ENCODE data around the gene EMSY. TPM values are rescaled to one million over a fixed set of nuclear protein-coding genes. Genes with fewer than 3 reads are reported as not detected.

EMSY gene
- polyA plus RNA-seq, 1 of the 3 experiments (the other 2 are of a cell fraction): 11.1 TPM

DNA sequence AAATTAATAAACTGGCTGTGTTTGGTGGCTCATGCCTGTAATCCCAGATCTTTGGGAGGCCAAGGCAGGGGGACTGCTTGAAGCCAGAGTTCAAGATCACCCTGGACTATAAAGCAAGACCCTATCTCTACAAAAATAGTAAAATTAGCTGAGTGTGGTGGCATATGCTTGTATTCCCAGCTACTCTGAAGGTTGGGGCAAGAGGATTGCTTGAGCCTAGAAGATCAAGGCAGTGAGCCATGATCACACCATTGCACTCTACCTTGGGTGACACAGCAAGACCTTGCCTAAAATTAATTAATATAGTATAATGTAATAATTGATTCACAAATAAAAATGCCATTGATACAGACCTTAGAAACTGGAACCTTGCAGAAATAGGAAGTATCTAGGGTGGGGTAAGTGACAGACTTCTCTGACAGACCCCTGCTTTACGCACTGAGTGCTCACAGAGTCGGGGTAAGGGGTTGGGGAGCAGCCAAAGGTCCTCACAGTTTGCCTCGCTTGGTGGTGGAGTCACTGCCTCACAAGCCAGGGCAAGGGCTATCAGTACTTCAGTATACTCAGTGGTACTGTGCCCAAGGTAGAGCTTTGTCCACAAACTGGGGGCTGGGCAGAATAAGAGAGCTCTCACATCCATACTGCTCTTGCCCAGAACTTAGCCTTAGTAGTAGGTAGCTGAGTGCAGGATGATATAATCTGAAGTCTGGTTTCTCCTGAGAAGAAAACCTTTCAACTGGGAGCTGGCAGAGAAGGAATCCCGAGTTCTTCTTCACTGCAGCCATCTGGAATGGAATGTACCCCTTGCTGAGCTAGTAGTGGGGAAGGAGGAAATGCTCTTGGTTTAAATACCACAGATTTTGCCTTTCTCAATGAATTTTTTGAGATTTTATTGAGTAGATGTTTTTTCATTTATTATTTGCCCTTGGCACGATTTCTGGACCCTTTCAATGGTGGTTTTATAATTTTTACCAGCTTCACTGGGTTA, 65.5 kb downstream of the EMSY start:
- peaks cover 0 to 18% of the 10 kb centered on the region in 2 experiments; a peak in 1 of 4 replicates for H3K4me1 ChIP-seq (ENCODE audit: control insufficient read depth in 1 of 2, insufficient read depth in 2 of 2, low read depth in 1 of 2, low read length in 1 of 2)
- TF ChIP-seq, protein P1, sequence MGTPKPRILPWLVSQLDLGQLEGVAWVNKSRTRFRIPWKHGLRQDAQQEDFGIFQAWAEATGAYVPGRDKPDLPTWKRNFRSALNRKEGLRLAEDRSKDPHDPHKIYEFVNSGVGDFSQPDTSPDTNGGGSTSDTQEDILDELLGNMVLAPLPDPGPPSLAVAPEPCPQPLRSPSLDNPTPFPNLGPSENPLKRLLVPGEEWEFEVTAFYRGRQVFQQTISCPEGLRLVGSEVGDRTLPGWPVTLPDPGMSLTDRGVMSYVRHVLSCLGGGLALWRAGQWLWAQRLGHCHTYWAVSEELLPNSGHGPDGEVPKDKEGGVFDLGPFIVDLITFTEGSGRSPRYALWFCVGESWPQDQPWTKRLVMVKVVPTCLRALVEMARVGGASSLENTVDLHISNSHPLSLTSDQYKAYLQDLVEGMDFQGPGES (IDR thresholded peaks at IDR 0.05; ENCODE audit: low read depth, low read length): no peak
- no peak for TF ChIP-seq EP300 (IDR thresholded peaks at IDR 0.05; ENCODE audit: borderline replicate concordance in 1 of 2, low read depth in 1 of 2, low read length in 1 of 2)
- TF ChIP-seq CTCF (IDR thresholded peaks at IDR 0.05): no peak
- no peak for TF ChIP-seq FOSL2 (IDR thresholded peaks at IDR 0.05; ENCODE audit: borderline replicate concordance, low read depth)
- TF ChIP-seq, protein P2, sequence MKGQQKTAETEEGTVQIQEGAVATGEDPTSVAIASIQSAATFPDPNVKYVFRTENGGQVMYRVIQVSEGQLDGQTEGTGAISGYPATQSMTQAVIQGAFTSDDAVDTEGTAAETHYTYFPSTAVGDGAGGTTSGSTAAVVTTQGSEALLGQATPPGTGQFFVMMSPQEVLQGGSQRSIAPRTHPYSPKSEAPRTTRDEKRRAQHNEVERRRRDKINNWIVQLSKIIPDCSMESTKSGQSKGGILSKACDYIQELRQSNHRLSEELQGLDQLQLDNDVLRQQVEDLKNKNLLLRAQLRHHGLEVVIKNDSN (IDR thresholded peaks at IDR 0.05; ENCODE audit: borderline replicate concordance, low read depth): no peak
- no peak for TF ChIP-seq SIN3A (IDR thresholded peaks at IDR 0.05; ENCODE audit: borderline replicate concordance, low read depth, low read length)
- TF ChIP-seq ELF1 (IDR thresholded peaks at IDR 0.05): no peak
- CTCF ChIA-PET: interaction anchor here (0.7 to 2.0 kb wide), 2 partner anchors 51 to 301 kb away, joined by 3 to 7 read pairs; no protein-coding TSS in a partner anchor
- no peak overlapping the region for H2AFZ ChIP-seq (ENCODE audit: low read depth)
- 84% methylated on average over 4 of the region's 5 CpGs for WGBS (ENCODE audit: low lambda C conversion rate)
- no peak overlapping the region for H3K4me3 ChIP-seq (ENCODE audit: low read depth in 2 of 2, low read length in 1 of 2)
- peaks cover 12% of the 10 kb centered on the region for H3F3A ChIP-seq (replicated peaks; ENCODE audit: insufficient read depth)
- no peaks in the 10 kb centered on the region for H3K27me3 ChIP-seq (ENCODE audit: insufficient read depth)
- H3K4me2 ChIP-seq: peak overlapping the region; percentile 25; the same call in 1 of the 2 replicates
- POLR2A ChIA-PET: no interaction called here
- no peaks in the 10 kb centered on the region for H3K79me2 ChIP-seq (ENCODE audit: insufficient read depth)
- H3K9me2 ChIP-seq: no peaks in the 10 kb centered on the region
- no peak for DNase-seq
- no peaks in the 10 kb centered on the region for H3K9me3 ChIP-seq
- no peaks in the 10 kb centered on the region for H4K20me1 ChIP-seq (ENCODE audit: insufficient read depth)
- H3K36me3 ChIP-seq (replicated peaks in 1 of 2; ENCODE audit: control insufficient read depth in 1 of 2, insufficient read depth in 2 of 2, low read length in 1 of 2): peaks cover 9 to 17% of the 10 kb centered on the region in 2 experiments
- H3K9ac ChIP-seq: no peak overlapping the region
- H3K27ac ChIP-seq (ENCODE audit: low read depth in 2 of 2, low read length in 1 of 2): peak overlapping the region in 1 of 2 experiments; percentile 50; a peak in 2 of 4 replicates

GRCh38 chr11:76512851-76513653, 68.2 kb downstream of the EMSY start:
- Histone ChIP-seq H3K27me3 (ENCODE audit: insufficient read depth) (no peaks in the 10 kb centered on the region), H3K4me3 (ENCODE audit: low read depth in 2 of 2, low read length in 1 of 2) (no peak overlapping the region), H3K79me2 (ENCODE audit: insufficient read depth) (no peaks in the 10 kb centered on the region), H3K36me3 (replicated peaks in 1 of 2; ENCODE audit: control insufficient read depth in 1 of 2, insufficient read depth in 2 of 2, low read length in 1 of 2) (peaks cover 16 to 32% of the 10 kb centered on the region in 2 experiments), H3K9me3 (no peaks in the 10 kb centered on the region), H3F3A (replicated peaks; ENCODE audit: insufficient read depth) (peaks cover 16% of the 10 kb centered on the region), H4K20me1 (ENCODE audit: insufficient read depth) (no peaks in the 10 kb centered on the region), H3K4me2 (no peak overlapping the region), H2AFZ (ENCODE audit: low read depth) (no peak overlapping the region), H3K27ac (ENCODE audit: low read depth in 2 of 2, low read length in 1 of 2) (no peak overlapping the region), H3K9me2 (no peaks in the 10 kb centered on the region), H3K4me1 (ENCODE audit: control insufficient read depth in 1 of 2, insufficient read depth in 2 of 2, low read depth in 1 of 2, low read length in 1 of 2) (peaks cover 0 to 21% of the 10 kb centered on the region in 2 experiments; a peak in 1 of 4 replicates), H3K9ac (no peak overlapping the region)
- POLR2A ChIA-PET: no interaction called here
- CTCF ChIA-PET: interaction anchor here (0.7 to 2.4 kb wide), 12 partner anchors 10 to 596 kb away, joined by 3 to 10 read pairs (median 3); partner anchors contain the start of genes GVQW3 and THAP12
- peak; percentile 13 for DNase-seq
- TF ChIP-seq, protein P3, sequence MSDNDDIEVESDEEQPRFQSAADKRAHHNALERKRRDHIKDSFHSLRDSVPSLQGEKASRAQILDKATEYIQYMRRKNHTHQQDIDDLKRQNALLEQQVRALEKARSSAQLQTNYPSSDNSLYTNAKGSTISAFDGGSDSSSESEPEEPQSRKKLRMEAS (IDR thresholded peaks at IDR 0.05; ENCODE audit: low read depth): no peak
- TF ChIP-seq, protein P1 (IDR thresholded peaks at IDR 0.05; ENCODE audit: low read depth, low read length): no peak
- TF ChIP-seq CTCF (IDR thresholded peaks at IDR 0.05) (peak; percentile 74), RAD21 (IDR thresholded peaks at IDR 0.05; ENCODE audit: low read length) (peak; percentile 66), NRF1 (IDR thresholded peaks at IDR 0.05; ENCODE audit: low read depth, low read length) (no peak), MEF2A (IDR thresholded peaks at IDR 0.05; ENCODE audit: borderline replicate concordance, low read depth) (no peak), RCOR1 (IDR thresholded peaks at IDR 0.05; ENCODE audit: low read length) (no peak)
- WGBS (ENCODE audit: low lambda C conversion rate): 60% methylated on average over 1 of the region's 1 CpG

All from SK-N-SH (cell line).